Panc1 (cell line): ENCODE results near the gene CHCHD6. TPM values are rescaled to one million over a fixed set of nuclear protein-coding genes. Genes with fewer than 3 reads are reported as not detected.

Experiments used
- ATAC-seq: fragments of 200-7000 bp; cut with Tn5 transposase; 2 replicates; pipeline ENCODE4 v1.9.1; 2020; ENCODE audit warnings: mild to moderate bottlenecking, moderate library complexity
- BruUV-seq: library from RNA; stranded (reverse); fragments of 400-500 nt; replicated peaks from 2 replicates; lab custom pipeline; 2021; lab: Mats Ljungman, UMichigan
- CTCF ChIA-PET: fragments of 300-600 bp; sonication (Branson Sonifier 250); formaldehyde crosslinking; loops from one replicate; lab custom pipeline; 2022; ENCODE audit warnings: antibody characterized with exemption; lab: Charles Lee
- POLR2A ChIA-PET: fragments of 300-600 bp; sonication (Branson Sonifier 250); formaldehyde crosslinking; loops from one replicate; lab custom pipeline; 2022; ENCODE audit warnings: antibody characterized with exemption; lab: Charles Lee
- DNase-seq: peaks from one replicate; pipeline ENCODE4 v3.0.0-alpha.2; 2010; ENCODE audit warnings: low read depth, low spot score
- H3K27ac ChIP-seq: 2 replicates; pipeline ENCODE4 v1.5.1; 2011; ENCODE audit warnings: mild to moderate bottlenecking, low read length, inconsistent platforms
- H3K27me3 ChIP-seq: fragments of 200-500 bp; sonication (Bioruptor generic); 2 replicates; pipeline ENCODE4 v1.6.0; 2014; ENCODE audit warnings: low read length, inconsistent platforms; ENCODE audit not compliant: control insufficient read depth, insufficient read depth
- H3K36me3 ChIP-seq: fragments of 200-500 bp; sonication (Bioruptor generic); 2 replicates; pipeline ENCODE4 v1.5.1; 2014; ENCODE audit warnings: inconsistent platforms, mild to moderate bottlenecking, low read length, moderate library complexity; ENCODE audit not compliant: control insufficient read depth, insufficient read depth
- H3K4me1 ChIP-seq: 2 replicates; pipeline ENCODE4 v1.5.1; 2011; ENCODE audit warnings: inconsistent platforms, mild to moderate bottlenecking, low read length, moderate library complexity; ENCODE audit not compliant: control insufficient read depth, insufficient read depth
- H3K4me3 ChIP-seq, 2 experiments: 2 replicates each; pipeline ENCODE4 v1.5.1; 2011 to 2012; ENCODE audit warnings: low read depth in 2 of 2, low read length in 2 of 2, mild to moderate bottlenecking in 2 of 2, inconsistent platforms in 1 of 2, moderate library complexity in 1 of 2
- H3K9me3 ChIP-seq: fragments of 200-500 bp; sonication (Bioruptor generic); 2 replicates; pipeline ENCODE4 v1.5.1; 2014; ENCODE audit warnings: low read depth, mild to moderate bottlenecking, inconsistent platforms, low read length, moderate library complexity; ENCODE audit not compliant: control insufficient read depth, insufficient read depth
- CTCF ChIP-seq: fragments of 450-650 bp; IDR thresholded peaks from 2 replicates; pipeline ENCODE4 v1.5.1; 2017; ENCODE audit warnings: mild to moderate bottlenecking
- POLR2AphosphoS5 ChIP-seq: IDR thresholded peaks from 2 replicates; pipeline ENCODE4 v1.6.1; 2012; ENCODE audit warnings: mild to moderate bottlenecking, low read depth, low read length, moderate library complexity
- REST ChIP-seq, 2 experiments: IDR thresholded peaks; 2 replicates each; pipeline ENCODE4 v1.6.1; 2011 to 2012; ENCODE audit warnings: low read depth in 2 of 2, control low read depth in 1 of 2, low read length in 1 of 2, mild to moderate bottlenecking in 1 of 2, moderate library complexity in 1 of 2; ENCODE audit not compliant: insufficient read depth in 1 of 2
- SIN3A ChIP-seq: IDR thresholded peaks from 2 replicates; pipeline ENCODE4 v1.6.1; 2012; ENCODE audit warnings: low read depth, mild to moderate bottlenecking, low read length, moderate library complexity, borderline replicate concordance; ENCODE audit not compliant: insufficient read depth
- TCF7L2 ChIP-seq: IDR thresholded peaks from 2 replicates; pipeline ENCODE4 v1.6.1; 2011; ENCODE audit warnings: mild to moderate bottlenecking, low read depth, low read length, inconsistent platforms
- in situ Hi-C: cut with HindIII; loops from 2 replicates; pipeline ENCODE4 v1.10.0; 2016; ENCODE audit warnings: low sequenced_read_pairs, low pct_unique_long_range_greater_than_20kb
- intact Hi-C: fragments of 100-400 bp; cut with micrococcal nuclease; formaldehyde crosslinking; loops from one replicate; pipeline ENCODE4 v1.10.0; 2022; ENCODE audit not compliant: unreplicated experiment
- total RNA-seq: library from RNA; stranded (reverse); gene quantifications from one replicate; pipeline ENCODE4 v1.2.1, GENCODE V29; 2021; ENCODE audit not compliant: unreplicated experiment

CHCHD6 gene
- total RNA-seq, 1 experiment from 2014 or later, result 31.5 TPM

- no TSS peak for BruUV-seq
- Histone ChIP-seq H3K27ac (no peak overlapping the region), H3K27me3 (no peaks in the 10 kb centered on the region), H3K4me1 (no peaks in the 10 kb centered on the region), H3K4me3 (no peak overlapping the region), H3K36me3 (no peaks in the 10 kb centered on the region), H3K9me3 (no peaks in the 10 kb centered on the region)
- ChIA-PET CTCF (no interaction called here), POLR2A (no interaction called here)
- in situ Hi-C loops (no loop called here), intact Hi-C loops (no loop called here)
- DNase-seq, result no peak
- no peak for ATAC-seq
- no peak for TF ChIP-seq SIN3A
- no peak for TF ChIP-seq TCF7L2
- TF ChIP-seq CTCF, result no peak
- TF ChIP-seq POLR2AphosphoS5, result no peak
- TF ChIP-seq REST (IDR thresholded peaks at IDR 0.05; ENCODE audit: insufficient read depth in 1 of 2, low read depth in 2 of 2, low read length in 1 of 2), result no peak
Observed at GRCh38 chr3:126728680-126729079, 24.6 kb downstream of the CHCHD6 start.

- BruUV-seq, result no TSS peak
- Histone ChIP-seq H3K4me3 (no peak overlapping the region), H3K36me3 (no peaks in the 10 kb centered on the region), H3K27ac (no peak overlapping the region), H3K9me3 (no peaks in the 10 kb centered on the region), H3K4me1 (no peaks in the 10 kb centered on the region), H3K27me3 (no peaks in the 10 kb centered on the region)
- CTCF ChIA-PET, result no interaction called here
- intact Hi-C loops (no loop called here), in situ Hi-C loops (no loop called here)
- no peak for ATAC-seq
- no peak for DNase-seq
- POLR2A ChIA-PET, result no interaction called here
- no peak for TF ChIP-seq CTCF
- TF ChIP-seq TCF7L2, result no peak
- no peak for TF ChIP-seq SIN3A
- no peak for TF ChIP-seq REST (IDR thresholded peaks at IDR 0.05; ENCODE audit: insufficient read depth in 1 of 2, low read depth in 2 of 2, low read length in 1 of 2)
- no peak for TF ChIP-seq POLR2AphosphoS5
Observed at GRCh38 chr3:126730376-126730775, 26.3 kb downstream of the CHCHD6 start.
